IMR-90 (cell line): ENCODE measurements around the gene SF3B1. TPM values are rescaled to one million over a fixed set of nuclear protein-coding genes. Genes with fewer than 3 reads are reported as not detected.

Experiments
- ATAC-seq: fragments of 200-7000 bp; cut with Tn5 transposase; 2 replicates; pipeline ENCODE4 v1.9.1; 2020; ENCODE audit warnings: low read depth, mild to moderate bottlenecking, moderate library complexity
- BruUV-seq: library from RNA; stranded (reverse); fragments of 400-500 nt; replicated peaks from 2 replicates; lab custom pipeline; 2021; lab: Mats Ljungman, UMichigan
- CTCF ChIA-PET: fragments of 300-600 bp; formaldehyde crosslinking; extraction: SDS; loops from one replicate; lab custom pipeline; 2021; ENCODE audit warnings: antibody characterized with exemption; lab: Yijun Ruan, JAX
- POLR2A ChIA-PET: fragments of 300-600 bp; sonication (Branson Sonifier 250); formaldehyde crosslinking; loops from one replicate; lab custom pipeline; 2022; ENCODE audit warnings: antibody characterized with exemption; ENCODE audit not compliant: unreplicated experiment; lab: Charles Lee
- DNase-seq: peaks from one replicate; pipeline ENCODE4 v3.0.0; 2013
- H2AFZ ChIP-seq: replicated peaks from 2 replicates; pipeline ENCODE3; 2013; ENCODE audit warnings: low read length, mild to moderate bottlenecking; ENCODE audit not compliant: poor library complexity
- H2AK5ac ChIP-seq: 2 replicates; pipeline ENCODE4 v1.6.1; 2013; ENCODE audit warnings: low read depth, low read length, inconsistent platforms
- H2AK9ac ChIP-seq: replicated peaks from 2 replicates; pipeline ENCODE3; 2013; ENCODE audit warnings: mild to moderate bottlenecking, low read depth, low read length, moderate library complexity; ENCODE audit not compliant: poor library complexity
- H2BK120ac ChIP-seq: 2 replicates; pipeline ENCODE4 v1.6.1; 2013; ENCODE audit warnings: low read depth, low read length, inconsistent platforms
- H2BK15ac ChIP-seq: 3 replicates; pipeline ENCODE4 v1.6.1; 2013; ENCODE audit warnings: low read depth, low read length, inconsistent platforms
- H2BK20ac ChIP-seq: 2 replicates; pipeline ENCODE4 v1.6.1; 2013; ENCODE audit warnings: low read depth, mild to moderate bottlenecking, inconsistent platforms, low read length, moderate library complexity
- H2BK5ac ChIP-seq: 2 replicates; pipeline ENCODE4 v1.6.1; 2013; ENCODE audit warnings: mild to moderate bottlenecking, low read depth, low read length, inconsistent platforms; ENCODE audit not compliant: poor library complexity, severe bottlenecking
- H3K14ac ChIP-seq: replicated peaks from 2 replicates; pipeline ENCODE4 v1.6.1; 2013; ENCODE audit warnings: low read depth, low read length, inconsistent platforms
- H3K18ac ChIP-seq: 2 replicates; pipeline ENCODE4 v1.6.1; 2013; ENCODE audit warnings: low read depth, low read length, control low read depth
- H3K23ac ChIP-seq: 2 replicates; pipeline ENCODE4 v1.6.1; 2013; ENCODE audit warnings: low read depth, low read length, inconsistent platforms
- H3K27ac ChIP-seq: 2 replicates; pipeline ENCODE4 v1.5.1; 2013; ENCODE audit warnings: mild to moderate bottlenecking, control low read depth, low read length; ENCODE audit not compliant: insufficient read depth
- H3K27me3 ChIP-seq: 2 replicates; pipeline ENCODE4 v1.6.1; 2013; ENCODE audit warnings: low read length; ENCODE audit not compliant: control insufficient read depth, insufficient read depth
- H3K36me3 ChIP-seq: 2 replicates; pipeline ENCODE4 v1.6.1; 2013; ENCODE audit warnings: low read length, mixed read lengths; ENCODE audit not compliant: control insufficient read depth, insufficient read depth
- H3K4ac ChIP-seq: 2 replicates; pipeline ENCODE4 v1.6.1; 2013; ENCODE audit warnings: low read depth, low read length, inconsistent platforms
- H3K4me1 ChIP-seq: 2 replicates; pipeline ENCODE4 v1.6.1; 2013; ENCODE audit warnings: low read length, mixed read lengths; ENCODE audit not compliant: control insufficient read depth, insufficient read depth
- H3K4me2 ChIP-seq: 2 replicates; pipeline ENCODE4 v1.6.1; 2013; ENCODE audit warnings: low read depth, mild to moderate bottlenecking, control low read depth, low read length, moderate library complexity
- H3K4me3 ChIP-seq: 2 replicates; pipeline ENCODE4 v1.5.1; 2013; ENCODE audit warnings: low read depth, mild to moderate bottlenecking, control low read depth, low read length, moderate library complexity; ENCODE audit not compliant: insufficient read depth
- H3K56ac ChIP-seq: 2 replicates; pipeline ENCODE4 v1.6.1; 2013; ENCODE audit warnings: low read length, inconsistent platforms; ENCODE audit not compliant: insufficient read depth; ENCODE audit errors: extremely low read depth
- H3K79me1 ChIP-seq, 2 experiments: 2 replicates each; pipeline ENCODE4 v1.6.1; 2013; ENCODE audit warnings: low read length in 2 of 2, inconsistent platforms in 1 of 2, low read depth in 1 of 2
- H3K9ac ChIP-seq: 2 replicates; pipeline ENCODE4 v1.6.1; 2013; ENCODE audit warnings: low read depth, low read length, control low read depth
- H3K9me1 ChIP-seq: 2 replicates; pipeline ENCODE4 v1.6.1; 2013; ENCODE audit warnings: low read length, inconsistent platforms; ENCODE audit not compliant: insufficient read depth
- H3K9me3 ChIP-seq: 2 replicates; pipeline ENCODE4 v1.6.1; 2013; ENCODE audit warnings: low read length; ENCODE audit not compliant: control insufficient read depth, insufficient read depth
- H4K20me1 ChIP-seq: 2 replicates; pipeline ENCODE4 v1.6.1; 2013; ENCODE audit warnings: low read length, inconsistent platforms; ENCODE audit not compliant: insufficient read depth
- H4K5ac ChIP-seq: 2 replicates; pipeline ENCODE4 v1.6.1; 2013; ENCODE audit warnings: mild to moderate bottlenecking, low read depth, low read length, control low read depth
- H4K8ac ChIP-seq, 2 experiments: 2 replicates each; pipeline ENCODE4 v1.6.1; 2013; ENCODE audit warnings: low read depth in 2 of 2, low read length in 2 of 2, control low read depth in 1 of 2, inconsistent platforms in 1 of 2
- H4K91ac ChIP-seq: 2 replicates; pipeline ENCODE4 v1.6.1; 2013; ENCODE audit warnings: low read depth, low read length, inconsistent platforms; ENCODE audit not compliant: insufficient read depth
- POLR2A ChIP-seq: IDR thresholded peaks from 2 replicates; pipeline ENCODE4 v1.6.1; 2012; ENCODE audit warnings: mild to moderate bottlenecking, low read depth, low read length
- WGBS, 2 experiments: methylation state at CpG; one replicate each; pipeline versions ENCODE4 v1.1.5 to v1.1.7; 2013; ENCODE audit warnings: missing lambda C conversion rate in 2 of 2; ENCODE audit not compliant: insufficient read length in 1 of 2; ENCODE audit errors: extremely low coverage in 2 of 2; 5-methylcytosine and 5-hydroxymethylcytosine counted together
- dilution Hi-C: fragments of 300-500 bp; cut with HindIII; formaldehyde crosslinking; loops from one replicate; pipeline ENCODE4 v1.14.3; 2018; ENCODE audit warnings: low sequenced_read_pairs; ENCODE audit not compliant: unreplicated experiment
- in situ Hi-C: fragments of 300-500 bp; cut with MboI; formaldehyde crosslinking; loops from 3 replicates; pipeline ENCODE4 v1.14.3; 2019; ENCODE audit warnings: low sequenced_read_pairs, inconsistent platforms, mixed read lengths
- intact Hi-C: fragments of 100-400 bp; cut with micrococcal nuclease; formaldehyde crosslinking; loops from 2 replicates; pipeline ENCODE4 v1.10.0; 2022
- polyA plus RNA-seq, 3 experiments: library from polyadenylated mRNA; depleted of rRNA; stranded (reverse); fragments of >200 nt; gene quantifications; 2 replicates each; pipeline ENCODE4 v1.2.3, GENCODE V29; 2012; ENCODE audit warnings: low replicate concordance in 1 of 3
- total RNA-seq: library from RNA; depleted of rRNA; stranded (reverse); fragments of >200 nt; gene quantifications from 2 replicates; pipeline ENCODE4 v1.2.3, GENCODE V29; 2012
- TF ChIP-seq, protein P1 (sequence below): fragments of 150-350 bp; IDR thresholded peaks from 2 replicates; pipeline ENCODE4 v1.6.1; 2016; ENCODE audit warnings: low read depth, mild to moderate bottlenecking, low read length, moderate library complexity, borderline replicate concordance

Gene SF3B1
- total and polyA plus RNA-seq, 2 of the 4 experiments (the other 2 are of a cell fraction): 326 to 942 TPM

DNA sequence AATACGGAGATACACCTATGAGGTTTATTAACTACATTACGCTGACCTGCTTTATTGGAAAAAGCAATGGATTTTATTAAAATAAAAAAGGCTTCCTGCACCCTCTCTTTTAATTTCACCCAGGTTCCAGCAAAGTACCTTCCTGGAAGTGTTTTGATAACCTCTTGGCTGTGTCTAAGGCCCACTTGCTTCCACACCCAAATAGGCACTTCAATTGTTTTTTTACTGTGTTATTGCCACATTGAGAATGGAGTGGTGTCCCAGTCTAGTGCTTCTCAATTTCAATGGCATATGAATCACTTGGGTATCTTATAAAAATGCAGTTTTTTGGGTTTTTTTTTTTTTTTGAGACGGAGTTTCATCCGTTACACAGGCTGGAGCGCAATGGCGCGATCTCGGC lies 47.6 kb downstream of the SF3B1 start:
- Histone ChIP-seq H3K4me3 (no peak overlapping the region), H3K27me3 (no peaks in the 10 kb centered on the region; the same call in 1 of the 2 replicates), H3K18ac (no peak overlapping the region), H3K23ac (no peak overlapping the region), H3K36me3 (peaks cover 4% of the 10 kb centered on the region), H2AFZ (no peak overlapping the region), H3K9ac (no peak overlapping the region), H4K5ac (no peak overlapping the region), H3K14ac (no peak overlapping the region), H4K8ac (no peak overlapping the region), H2BK15ac (no peak overlapping the region), H3K27ac (no peak overlapping the region), H3K4me2 (no peak overlapping the region), H4K91ac (no peak overlapping the region), H3K56ac (no peak overlapping the region), H3K79me1 (no peaks in the 10 kb centered on the region), H2AK9ac (no peak overlapping the region), H3K4me1 (no peaks in the 10 kb centered on the region), H3K9me1 (no peaks in the 10 kb centered on the region), H2AK5ac (no peak overlapping the region), H2BK5ac (no peak overlapping the region), H3K4ac (no peak overlapping the region), H2BK120ac (no peak overlapping the region), H4K20me1 (no peaks in the 10 kb centered on the region; the same call in 1 of the 2 replicates), H3K9me3 (no peaks in the 10 kb centered on the region), H2BK20ac (no peak overlapping the region)
- dilution Hi-C loops (no loop called here), intact Hi-C loops (no loop called here), in situ Hi-C loops (no loop called here)
- DNase-seq (no peak), ATAC-seq (no peak)
- ChIA-PET POLR2A (no interaction called here), CTCF (interaction anchor here (0.7 kb wide), 1 partner anchor 253 kb away, joined by 3 read pairs; no protein-coding TSS in a partner anchor)
- TF ChIP-seq, protein P1, sequence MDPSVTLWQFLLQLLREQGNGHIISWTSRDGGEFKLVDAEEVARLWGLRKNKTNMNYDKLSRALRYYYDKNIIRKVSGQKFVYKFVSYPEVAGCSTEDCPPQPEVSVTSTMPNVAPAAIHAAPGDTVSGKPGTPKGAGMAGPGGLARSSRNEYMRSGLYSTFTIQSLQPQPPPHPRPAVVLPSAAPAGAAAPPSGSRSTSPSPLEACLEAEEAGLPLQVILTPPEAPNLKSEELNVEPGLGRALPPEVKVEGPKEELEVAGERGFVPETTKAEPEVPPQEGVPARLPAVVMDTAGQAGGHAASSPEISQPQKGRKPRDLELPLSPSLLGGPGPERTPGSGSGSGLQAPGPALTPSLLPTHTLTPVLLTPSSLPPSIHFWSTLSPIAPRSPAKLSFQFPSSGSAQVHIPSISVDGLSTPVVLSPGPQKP: no peak
- no peak for TF ChIP-seq POLR2A
- no TSS peak for BruUV-seq
- WGBS, 2 experiments: no CpG with 5 or more reads among the region's 8 CpGs
